Measurements from ENCODE around the gene JMJD6. TPM values are rescaled to one million over a fixed set of nuclear protein-coding genes. Genes with fewer than 3 reads are reported as not detected.

JMJD6 gene
- total RNA-seq, 1 experiment from 2014 or later = 47.6 TPM

GRCh38 chr17:76706817-76707216, 19.6 kb downstream of the JMJD6 start (continued):
- TF ChIP-seq POLR2AphosphoS5 (IDR thresholded peaks at IDR 0.05; ENCODE audit: low read depth, low read length) (no peak), EZH2phosphoT487 (IDR thresholded peaks at IDR 0.05; ENCODE audit: borderline replicate concordance) (no peak)
- TF ChIP-seq, protein P1, sequence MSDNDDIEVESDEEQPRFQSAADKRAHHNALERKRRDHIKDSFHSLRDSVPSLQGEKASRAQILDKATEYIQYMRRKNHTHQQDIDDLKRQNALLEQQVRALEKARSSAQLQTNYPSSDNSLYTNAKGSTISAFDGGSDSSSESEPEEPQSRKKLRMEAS (IDR thresholded peaks at IDR 0.05) = no peak

GRCh38 chr17:76704805-76705204, 21.6 kb downstream of the JMJD6 start:
- Histone ChIP-seq H4K20me1 (ENCODE audit: insufficient read depth) (no peaks in the 10 kb centered on the region), H3K79me2 (ENCODE audit: insufficient read depth, low read length) (peaks cover 25% of the 10 kb centered on the region), H3K27ac (ENCODE audit: low read depth, low read length) (no peak overlapping the region), H3K9me3 (ENCODE audit: control insufficient read depth in 1 of 2, insufficient read depth in 1 of 2, low read depth in 1 of 2, low read length in 2 of 2) (no peaks in the 10 kb centered on the region), H3K4me2 (ENCODE audit: low read length) (no peak overlapping the region), H2AFZ (ENCODE audit: low read depth, low read length, poor library complexity, severe bottlenecking) (no peak overlapping the region), H3K9ac (ENCODE audit: low read length) (no peak overlapping the region), H3K4me3 (replicated peaks in 1 of 2; ENCODE audit: low read depth in 1 of 2, low read length in 2 of 2) (no peak overlapping the region), H3K4me1 (ENCODE audit: control insufficient read depth in 1 of 2, insufficient read depth in 2 of 2, low read length in 2 of 2) (peaks cover 10 to 14% of the 10 kb centered on the region in 2 experiments), H3K36me3 (ENCODE audit: control insufficient read depth in 1 of 2, insufficient read depth in 2 of 2, low read length in 2 of 2) (no peaks in the 10 kb centered on the region), H3K9me2 (ENCODE audit: insufficient read depth) (no peaks in the 10 kb centered on the region), H3K27me3 (ENCODE audit: insufficient read depth, low read length) (no peaks in the 10 kb centered on the region)
- ChIA-PET RAD21 (ENCODE audit: low non-redundant PET in 1 of 2, low total read pairs in 2 of 2, uncharacterized antibody in 2 of 2, unreplicated experiment in 2 of 2) (no interaction called here), POLR2A (interaction anchor here (1.0 kb wide), 1 partner anchor 33 kb away, joined by 4 read pairs; no protein-coding TSS in a partner anchor), CTCF (interaction anchor here (0.9 kb wide), 2 partner anchors 13 to 23 kb away, joined by 3 read pairs; no protein-coding TSS in a partner anchor)
- no peak for TF ChIP-seq ELF1 (IDR thresholded peaks at IDR 0.05; ENCODE audit: borderline replicate concordance, low read depth)
- TF ChIP-seq CEBPB (IDR thresholded peaks at IDR 0.05; ENCODE audit: low read depth) = no peak
- TF ChIP-seq ZFX (IDR thresholded peaks at IDR 0.05) = no peak
- TF ChIP-seq EGR1 (IDR thresholded peaks at IDR 0.05; ENCODE audit: low read depth) = no peak
- no peak for TF ChIP-seq TCF7L2 (IDR thresholded peaks at IDR 0.05; ENCODE audit: borderline replicate concordance, extremely low read depth, insufficient read depth, insufficient read length)
- no peak for TF ChIP-seq POLR2A (IDR thresholded peaks at IDR 0.05; ENCODE audit: borderline replicate concordance, extremely low read depth, insufficient read depth, insufficient read length)
- TF ChIP-seq CTCF (IDR thresholded peaks at IDR 0.05 in 2 of 3, conservative IDR thresholded peaks at IDR 0.05 in 1 of 3; ENCODE audit: borderline replicate concordance in 1 of 3, insufficient read depth in 1 of 3, low read depth in 2 of 3, low read length in 2 of 3) = no peak
- no peak for TF ChIP-seq CBX3 (IDR thresholded peaks at IDR 0.05; ENCODE audit: low read depth)
- no peak for TF ChIP-seq YY1 (IDR thresholded peaks at IDR 0.05; ENCODE audit: extremely low read depth, insufficient replicate concordance, low read depth, low read length)
- TF ChIP-seq JUND (IDR thresholded peaks at IDR 0.05) = no peak
- no peak for TF ChIP-seq EZH2 (IDR thresholded peaks at IDR 0.05)
- TF ChIP-seq, protein P1 (IDR thresholded peaks at IDR 0.05) = no peak
- TF ChIP-seq REST (IDR thresholded peaks at IDR 0.05; ENCODE audit: low read depth) = no peak
- ATAC-seq = no peak
- intact Hi-C loops (cut with micrococcal nuclease) = no loop called here
- DNase-seq (ENCODE audit: low read depth, low spot score) = no peak
- no TSS peak for BruUV-seq (replicated peaks)
